NCI-H128 (cell line): Measurements from ENCODE around the gene ROGDI.

Source experiments
- DNase-seq: peaks from one replicate; lab custom pipeline; 2025; ENCODE audit not compliant: unreplicated experiment; lab: John Stamatoyannopoulos, UW

The ROGDI gene

GRCh38 chr16:4814046-4814445, 11.6 kb upstream of the ROGDI start:
- no peak for DNase-seq

GRCh38 chr16:4813251-4814003, 11.0 kb upstream of the ROGDI start:
- no peak for DNase-seq

- DNase-seq, result no peak
Measured at GRCh38 chr16:4811773-4812172, 9.3 kb upstream of the ROGDI start.

GRCh38 chr16:4811242-4811641, 8.8 kb upstream of the ROGDI start:
- no peak for DNase-seq

GRCh38 chr16:4806280-4806679, 3.8 kb upstream of the ROGDI start:
- DNase-seq, result no peak

- no peak for DNase-seq
Measured at GRCh38 chr16:4805231-4805630, 2.8 kb upstream of the ROGDI start.

- no peak for DNase-seq
Measured at GRCh38 chr16:4803898-4804762, 1.7 kb upstream of the ROGDI start.

GRCh38 chr16:4803401-4803844, 990 bp upstream of the ROGDI start:
- no peak for DNase-seq

- DNase-seq, result peak; percentile 72
Measured at GRCh38 chr16:4802659-4803287, 340 bp upstream of the ROGDI start.

GRCh38 chr16:4801051-4801961, 1.1 kb downstream of the ROGDI start:
- no peak for DNase-seq

- no peak for DNase-seq
Measured at GRCh38 chr16:4800290-4801041, 2.0 kb downstream of the ROGDI start.

GRCh38 chr16:4799171-4799855, 3.1 kb downstream of the ROGDI start:
- DNase-seq, result no peak

- no peak for DNase-seq
Measured at GRCh38 chr16:4798456-4798855, 4.0 kb downstream of the ROGDI start.

GRCh38 chr16:4797805-4798252, 4.6 kb downstream of the ROGDI start:
- no peak for DNase-seq

- no peak for DNase-seq
Measured at GRCh38 chr16:4796982-4797804, 5.2 kb downstream of the ROGDI start.

GRCh38 chr16:4795828-4796572, 6.4 kb downstream of the ROGDI start:
- DNase-seq, result no peak

- no peak for DNase-seq
Measured at GRCh38 chr16:4795181-4795827, 7.1 kb downstream of the ROGDI start, which contains the start of gene SMIM22. SMIM22 (plus strand) TSS chr16:4795369; CDS start chr16:4795735, 366 bp downstream.
